GM12878 (cell line): ENCODE measurements around the gene HP1BP3. TPM values are rescaled to one million over a fixed set of nuclear protein-coding genes. Genes with fewer than 3 reads are reported as not detected.

Source experiments
- ATAC-seq: fragments of 200-7000 bp; cut with Tn5 transposase; 3 replicates; pipeline ENCODE4 v1.9.1; 2020; ENCODE audit warnings: mild to moderate bottlenecking, moderate library complexity
- BruUV-seq: library from RNA; stranded (reverse); fragments of 400-500 nt; replicated peaks from 2 replicates; lab custom pipeline; 2021; lab: Mats Ljungman, UMichigan
- CTCF ChIA-PET: fragments of 300-600 bp; sonication (Branson Sonifier 250); formaldehyde crosslinking; extraction: SDS; loops from one replicate; lab custom pipeline; 2021; ENCODE audit warnings: inconsistent platforms; lab: Yijun Ruan, JAX
- POLR2A ChIA-PET: fragments of 350-600 bp; formaldehyde crosslinking; extraction: SDS; loops from one replicate; lab custom pipeline; 2021; ENCODE audit warnings: inconsistent platforms; lab: Charles Lee
- RAD21 ChIA-PET: fragments of 300-600 bp; sonication (Branson Sonifier 250); formaldehyde crosslinking; loops from one replicate; lab custom pipeline; 2023; ENCODE audit warnings: antibody characterized with exemption; ENCODE audit not compliant: unreplicated experiment; lab: Charles Lee
- SMC1A ChIA-PET: fragments of 300-600 bp; sonication (Branson Sonifier 250); formaldehyde crosslinking; loops from one replicate; lab custom pipeline; 2023; ENCODE audit not compliant: unreplicated experiment, uncharacterized antibody; lab: Charles Lee
- DNase-seq: peaks from one replicate; pipeline ENCODE4 v3.0.0-alpha.2; 2011; ENCODE audit warnings: low read depth, low spot score
- FAIRE-seq: peaks from 3 replicates; lab custom pipeline; 2011; peaks lifted over from hg19 to GRCh38; lab: Jason Lieb, UNC
- H2AFZ ChIP-seq: 2 replicates; pipeline ENCODE4 v1.6.0; 2011; ENCODE audit warnings: low read depth, low read length, control low read depth; ENCODE audit not compliant: control insufficient read depth
- H3K27ac ChIP-seq: 2 replicates; pipeline ENCODE4 v1.5.1; 2011; ENCODE audit warnings: control low read depth; ENCODE audit not compliant: control insufficient read depth, insufficient read depth
- H3K27me3 ChIP-seq, 2 experiments: replicated peaks in 1 of 2; 2 replicates each; pipeline versions ENCODE4 v1.6.0 to v1.6.1; 2011; ENCODE audit warnings: low read length in 1 of 2; ENCODE audit not compliant: control insufficient read depth in 2 of 2, insufficient read depth in 2 of 2
- H3K36me3 ChIP-seq, 2 experiments: 2 replicates each; pipeline ENCODE4 v1.5.1; 2011; ENCODE audit warnings: low read length in 1 of 2; ENCODE audit not compliant: control insufficient read depth in 2 of 2, insufficient read depth in 2 of 2
- H3K4me1 ChIP-seq: 2 replicates; pipeline ENCODE4 v1.6.1; 2011; ENCODE audit warnings: mild to moderate bottlenecking, low read length, moderate library complexity, mixed read lengths; ENCODE audit not compliant: control insufficient read depth, insufficient read depth
- H3K4me2 ChIP-seq: 2 replicates; pipeline ENCODE4 v1.6.0; 2011; ENCODE audit warnings: control low read depth; ENCODE audit not compliant: control insufficient read depth, insufficient read depth
- H3K4me3 ChIP-seq: fragments of 200-600 bp; sonication (generic); 2 replicates; pipeline ENCODE4 v1.5.1; 2016
- H3K79me2 ChIP-seq: 2 replicates; pipeline ENCODE4 v1.6.0; 2011; ENCODE audit warnings: low read length; ENCODE audit not compliant: control insufficient read depth, insufficient read depth
- H3K9ac ChIP-seq: 2 replicates; pipeline ENCODE4 v1.8.0; 2011; ENCODE audit warnings: low read length, control low read depth, mixed read lengths; ENCODE audit not compliant: control insufficient read depth, insufficient read depth
- H3K9me3 ChIP-seq: replicated peaks from 3 replicates; pipeline ENCODE4 v1.5.1; 2011; ENCODE audit warnings: mild to moderate bottlenecking, low read length; ENCODE audit not compliant: control insufficient read depth, insufficient read depth
- H4K20me1 ChIP-seq: 2 replicates; pipeline ENCODE4 v1.6.0; 2011; ENCODE audit not compliant: control insufficient read depth, insufficient read depth
- ESRRA ChIP-seq: IDR thresholded peaks from 2 replicates; pipeline ENCODE4 v1.6.1; 2012; ENCODE audit warnings: mild to moderate bottlenecking, low read length, improper control_type of control experiment
- KAT2A ChIP-seq: conservative IDR thresholded peaks from 2 replicates; pipeline ENCODE4 v1.6.1; 2011; ENCODE audit warnings: low read depth, low read length; ENCODE audit not compliant: control insufficient read depth
- NFIC ChIP-seq: IDR thresholded peaks from 2 replicates; pipeline ENCODE4 v1.6.1; 2012; ENCODE audit warnings: low read depth, mild to moderate bottlenecking, inconsistent platforms, low read length, moderate library complexity
- NFXL1 ChIP-seq: fragments of 450-650 bp; IDR thresholded peaks from 2 replicates; pipeline ENCODE4 v1.6.1; 2017; ENCODE audit warnings: antibody characterized with exemption, mild to moderate bottlenecking, borderline replicate concordance
- NFYB ChIP-seq: IDR thresholded peaks from 2 replicates; pipeline ENCODE4 v1.6.1; 2011; ENCODE audit warnings: low read depth, mild to moderate bottlenecking, low read length, improper control_type of control experiment, moderate library complexity; ENCODE audit not compliant: insufficient read depth
- NR2F1 ChIP-seq: fragments of 450-650 bp; conservative IDR thresholded peaks from 2 replicates; pipeline ENCODE4 v1.6.1; 2017; ENCODE audit warnings: mild to moderate bottlenecking
- RAD51 ChIP-seq: fragments of 450-650 bp; IDR thresholded peaks from 2 replicates; pipeline ENCODE4 v1.6.1; 2016; ENCODE audit warnings: moderate library complexity, mild to moderate bottlenecking, inconsistent platforms
- RELA ChIP-seq: fragments of 450-650 bp; IDR thresholded peaks from 2 replicates; pipeline ENCODE4 v1.8.0; 2014; ENCODE audit warnings: borderline replicate concordance; ENCODE audit not compliant: partially characterized antibody
- RUNX3 ChIP-seq: IDR thresholded peaks from 2 replicates; pipeline ENCODE4 v1.6.1; 2012; ENCODE audit warnings: low read length, inconsistent platforms
- USF1 ChIP-seq: IDR thresholded peaks from 2 replicates; pipeline ENCODE4 v1.6.1; 2011; ENCODE audit warnings: borderline replicate concordance, low read depth, mild to moderate bottlenecking, moderate library complexity, mixed read lengths, low read length; ENCODE audit not compliant: insufficient read depth; ENCODE audit errors: extremely low read length
- WRNIP1 ChIP-seq: IDR thresholded peaks from 2 replicates; pipeline ENCODE4 v1.6.1; 2011; ENCODE audit warnings: low read depth, low read length, improper control_type of control experiment, borderline replicate concordance
- WGBS: methylation state at CpG from one replicate; pipeline ENCODE4 v1.1.6; 2016; ENCODE audit warnings: low lambda C conversion rate; ENCODE audit not compliant: insufficient replicate concordance, insufficient coverage; ENCODE audit errors: missing lambda C conversion rate; 5-methylcytosine and 5-hydroxymethylcytosine counted together
- in situ Hi-C: fragments of 300-500 bp; cut with MboI; formaldehyde crosslinking; loops from 9 replicates; pipeline ENCODE4 v1.14.3; 2018; ENCODE audit warnings: mixed read lengths
- intact Hi-C: fragments of 100-400 bp; cut with micrococcal nuclease; formaldehyde crosslinking; loops from one replicate; pipeline ENCODE4 v1.14.2; 2022; ENCODE audit not compliant: unreplicated experiment
- polyA plus RNA-seq, 11 experiments: library from polyadenylated mRNA; depleted of rRNA in 4 of 11; unstranded in 6 of 11; stranded (reverse) in 5 of 11; fragments of >200 nt; fragmentation: Nextera tagmentation in 4 of 11; fragmentation: Illumina TruSeq in 1 of 11; extraction: Ambion mirVana in 4 of 11; extraction: Trizol in 1 of 11; gene quantifications; 1 replicate in 1 of 11; 2 replicates in 10 of 11; pipeline versions ENCODE4 v1.2.1 to v1.2.3, GENCODE V29; 2011 to 2016; ENCODE audit warnings: inconsistent platforms in 2 of 11, missing spikeins in 2 of 11, low read depth in 1 of 11
- total RNA-seq, 4 experiments: library from RNA; depleted of rRNA in 3 of 4; stranded (reverse); fragments of >200 nt in 3 of 4; fragmentation: Illumina TruSeq in 1 of 4; extraction: Trizol in 1 of 4; gene quantifications; 2 replicates each; pipeline versions ENCODE4 v1.2.1 to v1.2.3, GENCODE V29; 2013 to 2021

HP1BP3 gene
- total and polyA plus RNA-seq, 10 of the 15 experiments (the other 5 are each of a cell fraction or from before 2014, with no cell fraction given): 32.6 to 188 (median 133) TPM

GRCh38 chr1:20767271-20767670 is 19.8 kb downstream of the HP1BP3 start:
- no peak for FAIRE-seq
- Histone ChIP-seq H3K27ac (no peak overlapping the region), H3K27me3 (no peaks in the 10 kb centered on the region), H3K4me1 (no peaks in the 10 kb centered on the region), H3K4me2 (no peak overlapping the region)
- no TSS peak for BruUV-seq
- DNase-seq: no peak
- RAD21 ChIA-PET: no interaction called here
- TF ChIP-seq NFIC (no peak), RELA (no peak), RUNX3 (no peak), RAD51 (no peak), WRNIP1 (no peak)
- TF ChIP-seq, all 136 proteins: peak for 0
- no peaks in the 10 kb centered on the region for H4K20me1 ChIP-seq
- intact Hi-C loops: no loop called here
- no peak overlapping the region for H2AFZ ChIP-seq
- SMC1A ChIA-PET: interaction anchor here (1.5 kb wide), 1 partner anchor 10 kb away, joined by 3 read pairs; no protein-coding TSS in a partner anchor
- in situ Hi-C loops: loop anchor here (25.0 kb wide), 2 partner anchors 945 to 1580 kb away; no protein-coding TSS in a partner anchor
- CTCF ChIA-PET: no interaction called here
- H3K9me3 ChIP-seq: no peaks in the 10 kb centered on the region
- ATAC-seq: no peak
- POLR2A ChIA-PET: no interaction called here
- no peaks in the 10 kb centered on the region for H3K79me2 ChIP-seq
- peaks cover 18 to 51% of the 10 kb centered on the region in 2 experiments for H3K36me3 ChIP-seq
- H3K9ac ChIP-seq: no peak overlapping the region
- H3K4me3 ChIP-seq: no peak overlapping the region

GRCh38 chr1:20763417-20763816 is 23.7 kb downstream of the HP1BP3 start:
- 94% methylated on average over 3 of the region's 3 CpGs for WGBS
- no peak overlapping the region for H3K9ac ChIP-seq
- ATAC-seq (no peak), DNase-seq (no peak), FAIRE-seq (no peak)
- H3K4me2 ChIP-seq: no peak overlapping the region
- no peaks in the 10 kb centered on the region for H3K27me3 ChIP-seq
- no peaks in the 10 kb centered on the region for H3K4me1 ChIP-seq
- intact Hi-C loops: no loop called here
- ChIA-PET CTCF (no interaction called here), SMC1A (interaction anchor here (1.0 kb wide), 1 partner anchor 8 kb away, joined by 3 read pairs; no protein-coding TSS in a partner anchor), RAD21 (no interaction called here), POLR2A (no interaction called here)
- no peak overlapping the region for H3K27ac ChIP-seq
- H3K36me3 ChIP-seq: peaks cover 10 to 48% of the 10 kb centered on the region in 2 experiments
- in situ Hi-C loops: loop anchor here (25.0 kb wide), 2 partner anchors 949 to 1576 kb away; no protein-coding TSS in a partner anchor
- H3K79me2 ChIP-seq: no peaks in the 10 kb centered on the region
- no peak overlapping the region for H2AFZ ChIP-seq
- TF ChIP-seq NR2F1: no peak
- no peak for TF ChIP-seq ESRRA
- no peak for TF ChIP-seq USF1
- TF ChIP-seq NFXL1: no peak
- TF ChIP-seq NFYB: no peak
- no peak for TF ChIP-seq KAT2A
- no peaks in the 10 kb centered on the region for H4K20me1 ChIP-seq
- no peak overlapping the region for H3K4me3 ChIP-seq
- no TSS peak for BruUV-seq
- H3K9me3 ChIP-seq: no peaks in the 10 kb centered on the region
